HL-60 (cell line): Measurements from ENCODE around the gene PGAM5.

ENCODE experiments used
- DNase-seq, 2 experiments: peaks; one replicate each; pipeline ENCODE4 v3.0.0-alpha.2; 2010 to 2020; ENCODE audit warnings: low read depth in 1 of 2, low spot score in 1 of 2
- H3K27ac ChIP-seq: fragments of 250-450 bp; sonication (Bioruptor Pico); replicated peaks from 2 replicates; pipeline ENCODE4 v1.5.1; 2020; ENCODE audit warnings: mild to moderate bottlenecking, moderate library complexity
- H3K27me3 ChIP-seq: fragments of 250-450 bp; sonication (Bioruptor Pico); 2 replicates; pipeline ENCODE4 v1.5.1; 2021; ENCODE audit warnings: mild to moderate bottlenecking, moderate library complexity; ENCODE audit not compliant: insufficient read depth, poor library complexity, severe bottlenecking
- H3K4me3 ChIP-seq: replicated peaks from 2 replicates; pipeline ENCODE4 v1.5.1; 2011; ENCODE audit warnings: mild to moderate bottlenecking, control low read depth, low read length; ENCODE audit not compliant: insufficient read depth
- CTCF ChIP-seq: IDR thresholded peaks from one replicate; pipeline ENCODE4 v1.5.1; 2011; ENCODE audit warnings: low read length, control low read depth, inconsistent platforms; ENCODE audit not compliant: insufficient read depth
- GABPA ChIP-seq: IDR thresholded peaks from 2 replicates; pipeline ENCODE4 v1.6.1; 2012; ENCODE audit warnings: low read depth
- POLR2AphosphoS5 ChIP-seq: IDR thresholded peaks from 2 replicates; pipeline ENCODE4 v1.6.1; 2012; ENCODE audit warnings: low read depth
- REST ChIP-seq: IDR thresholded peaks from 2 replicates; pipeline ENCODE4 v1.6.1; 2012; ENCODE audit warnings: low read depth; ENCODE audit not compliant: insufficient replicate concordance
- SPI1 ChIP-seq: IDR thresholded peaks from 2 replicates; pipeline ENCODE4 v1.6.1; 2012; ENCODE audit warnings: low read depth, mild to moderate bottlenecking, borderline replicate concordance

The PGAM5 gene

GRCh38 chr12:132731574-132731973 lies 20.9 kb downstream of the PGAM5 start:
- H3K4me3 ChIP-seq = no peak overlapping the region

GRCh38 chr12:132734206-132734605 lies 23.6 kb downstream of the PGAM5 start:
- TF ChIP-seq SPI1 (no peak), REST (no peak), GABPA (no peak), CTCF (no peak), POLR2AphosphoS5 (no peak)
- Histone ChIP-seq H3K4me3 (no peak overlapping the region), H3K27me3 (no peaks in the 10 kb centered on the region), H3K27ac (no peak overlapping the region)
- DNase-seq = no peak

More at GRCh38 chr12:132731574-132731973, 20.9 kb downstream of the PGAM5 start:
- no peak for TF ChIP-seq SPI1
- TF ChIP-seq REST = no peak
- TF ChIP-seq POLR2AphosphoS5 = no peak
- TF ChIP-seq GABPA = no peak
- no peak for TF ChIP-seq CTCF
- no peak for DNase-seq
- H3K27ac ChIP-seq = no peak overlapping the region
- no peaks in the 10 kb centered on the region for H3K27me3 ChIP-seq

GRCh38 chr12:132735496-132735895 lies 24.9 kb downstream of the PGAM5 start:
- no peak overlapping the region for H3K27ac ChIP-seq
- no peak overlapping the region for H3K4me3 ChIP-seq
- TF ChIP-seq REST = no peak
- TF ChIP-seq SPI1 = no peak
- 0 out of 2 replicates have a peak, but pooled peaks have one; percentile 30 for TF ChIP-seq POLR2AphosphoS5
- no peak for TF ChIP-seq GABPA
- TF ChIP-seq CTCF = no peak
- no peak for DNase-seq
- H3K27me3 ChIP-seq = no peaks in the 10 kb centered on the region
